ENCODE data around the gene CNIH1.

Gene CNIH1

DNA sequence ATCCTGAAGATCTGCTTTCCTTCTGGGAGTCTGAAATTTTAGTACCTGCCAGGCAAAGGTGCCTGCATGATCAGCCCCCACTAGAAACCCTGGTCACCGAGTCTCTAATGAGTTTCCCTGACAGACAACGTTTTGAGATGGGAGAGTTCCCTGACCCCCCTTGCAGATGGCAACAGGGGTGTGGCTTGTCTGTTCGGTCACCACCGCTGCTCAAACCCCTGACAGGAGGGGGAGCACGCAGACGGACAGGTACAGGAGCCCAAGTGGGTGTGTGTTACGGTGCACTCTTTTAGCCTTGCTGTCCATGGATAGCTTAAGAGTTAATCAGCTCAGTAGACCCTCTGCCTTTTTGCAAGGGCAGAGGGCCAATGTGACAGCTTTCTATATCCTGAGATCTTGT, 63.7 kb downstream of the CNIH1 start:
- DNase-seq (ENCODE audit: extremely low spot score) = no peak
- ChIA-PET POLR2A (no interaction called here), CTCF (interaction anchor here (0.8 to 1.7 kb wide), 3 partner anchors 15 to 29 kb away, joined by 3 to 5 read pairs (median 4); partner anchors contain the start of gene CDKN3)
- no peak for TF ChIP-seq CTCF (IDR thresholded peaks at IDR 0.05; ENCODE audit: control extremely low read depth, extremely low read depth, low read depth, missing control alignments)

DNA sequence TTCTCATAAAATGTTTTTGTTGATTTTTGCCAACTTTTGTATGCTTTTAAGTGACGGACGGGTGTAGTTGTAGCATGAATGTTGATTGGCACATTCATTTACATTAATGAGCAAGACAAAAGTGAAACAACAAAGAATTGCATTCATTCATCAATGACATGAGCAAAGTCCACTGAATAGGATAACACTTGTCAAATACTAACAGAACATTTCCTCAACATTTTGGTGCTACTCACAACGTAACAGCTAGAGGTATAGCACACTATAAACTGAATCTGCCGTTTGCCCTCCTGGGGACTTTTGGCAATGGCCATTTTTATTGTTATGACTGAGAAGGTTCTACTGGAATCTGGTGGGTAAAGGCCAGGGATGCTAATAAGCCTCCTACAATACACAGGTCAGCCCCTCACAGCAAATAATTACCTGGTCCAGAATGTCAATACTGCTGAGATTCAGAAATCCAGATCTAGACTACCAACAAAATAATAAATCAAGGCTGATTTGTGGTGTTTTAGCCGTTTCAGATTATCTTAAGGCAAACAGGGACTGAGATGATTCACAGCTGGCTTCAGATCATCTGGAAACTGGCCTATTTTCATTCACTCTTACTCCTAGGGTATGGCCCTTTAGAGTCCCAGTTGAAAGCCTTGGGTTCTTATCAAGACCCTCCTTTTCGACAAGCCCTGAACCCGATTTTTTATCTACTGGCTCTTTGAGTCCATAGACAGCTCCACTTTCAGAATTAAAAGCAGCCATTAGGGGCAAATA, 66.9 kb downstream of the CNIH1 start:
- CTCF ChIA-PET = interaction anchor here (0.8 to 1.3 kb wide), 2 partner anchors 13 to 27 kb away, joined by 3 to 4 read pairs; no protein-coding TSS in a partner anchor
- no peak for TF ChIP-seq CTCF (IDR thresholded peaks at IDR 0.05; ENCODE audit: control extremely low read depth, extremely low read depth, low read depth, missing control alignments)
- POLR2A ChIA-PET = no interaction called here
- no peak for DNase-seq (ENCODE audit: extremely low spot score)

Data from GM10248 (cell line).